ENCODE results near the gene CTDSP1. TPM values are rescaled to one million over a fixed set of nuclear protein-coding genes. Genes with fewer than 3 reads are reported as not detected.

The CTDSP1 gene
- total RNA-seq, 6 experiments from 2014 or later = 55.1 to 95.9 (median 75.6) TPM

- no peak overlapping the region for H3K4me3 ChIP-seq
- 100% methylated on average over 3 of the region's 6 CpGs for WGBS (ENCODE audit: insufficient coverage, low coverage, low lambda C conversion rate, missing lambda C conversion rate)
- H3K27ac ChIP-seq = peak overlapping the region in 1 of 3 donors; percentile 26
Observed at GRCh38 chr2:218382785-218383184, 16.9 kb upstream of the CTDSP1 start.

DNA sequence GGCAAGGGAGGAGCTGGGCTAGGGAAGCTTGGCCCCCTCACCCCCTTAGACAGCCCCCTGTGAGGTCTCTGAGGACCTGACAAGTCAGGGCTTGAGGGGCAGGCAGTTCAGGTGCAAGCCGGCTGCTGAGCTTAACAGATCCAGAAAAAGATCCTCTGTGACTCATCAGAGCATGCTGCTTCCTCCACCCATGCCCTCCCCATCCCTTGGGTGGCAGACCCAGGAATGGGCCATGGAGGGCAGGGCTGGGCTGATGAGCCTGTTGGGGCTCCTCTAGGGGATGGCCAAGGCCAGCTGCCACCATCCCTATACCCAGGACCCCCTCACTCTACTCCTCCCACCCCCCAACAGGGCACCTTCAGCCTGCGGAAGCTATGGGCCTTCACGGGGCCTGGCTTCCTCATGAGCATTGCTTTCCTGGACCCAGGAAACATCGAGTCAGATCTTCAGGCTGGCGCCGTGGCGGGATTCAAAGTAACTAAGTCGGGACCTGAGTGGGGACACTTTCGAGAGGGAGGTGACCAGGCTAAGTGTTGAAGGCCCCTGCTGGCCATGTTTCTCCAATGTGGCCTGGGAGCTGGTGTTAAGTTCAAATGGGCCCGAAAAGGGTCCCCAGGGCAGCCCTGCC lies 15.7 kb upstream of the CTDSP1 start:
- no peak overlapping the region for H3K4me3 ChIP-seq
- ATAC-seq (peak in 1 of 4 donors; percentile 6), DNase-seq (no peak)

More at GRCh38 chr2:218382785-218383184, 16.9 kb upstream of the CTDSP1 start:
- Histone ChIP-seq H3K36me3 (no peaks in the 10 kb centered on the region), H3K27me3 (no peaks in the 10 kb centered on the region), H3K9me3 (no peaks in the 10 kb centered on the region), H3K4me1 (no peaks in the 10 kb centered on the region)
- intact Hi-C loops (cut with DNase I) = loop anchor here in 1 of 2 donors (10.0 kb wide), 1 partner anchor 198 kb away; no protein-coding TSS in a partner anchor
- no peak for TF ChIP-seq POLR2A (IDR thresholded peaks at IDR 0.05)
- TF ChIP-seq, protein P1, sequence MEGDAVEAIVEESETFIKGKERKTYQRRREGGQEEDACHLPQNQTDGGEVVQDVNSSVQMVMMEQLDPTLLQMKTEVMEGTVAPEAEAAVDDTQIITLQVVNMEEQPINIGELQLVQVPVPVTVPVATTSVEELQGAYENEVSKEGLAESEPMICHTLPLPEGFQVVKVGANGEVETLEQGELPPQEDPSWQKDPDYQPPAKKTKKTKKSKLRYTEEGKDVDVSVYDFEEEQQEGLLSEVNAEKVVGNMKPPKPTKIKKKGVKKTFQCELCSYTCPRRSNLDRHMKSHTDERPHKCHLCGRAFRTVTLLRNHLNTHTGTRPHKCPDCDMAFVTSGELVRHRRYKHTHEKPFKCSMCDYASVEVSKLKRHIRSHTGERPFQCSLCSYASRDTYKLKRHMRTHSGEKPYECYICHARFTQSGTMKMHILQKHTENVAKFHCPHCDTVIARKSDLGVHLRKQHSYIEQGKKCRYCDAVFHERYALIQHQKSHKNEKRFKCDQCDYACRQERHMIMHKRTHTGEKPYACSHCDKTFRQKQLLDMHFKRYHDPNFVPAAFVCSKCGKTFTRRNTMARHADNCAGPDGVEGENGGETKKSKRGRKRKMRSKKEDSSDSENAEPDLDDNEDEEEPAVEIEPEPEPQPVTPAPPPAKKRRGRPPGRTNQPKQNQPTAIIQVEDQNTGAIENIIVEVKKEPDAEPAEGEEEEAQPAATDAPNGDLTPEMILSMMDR (IDR thresholded peaks at IDR 0.05) = no peak
- DNase-seq = peak in 1 of 3 donors; percentile 47
- no peak for ATAC-seq

GRCh38 chr2:218384975-218385374 lies 14.7 kb upstream of the CTDSP1 start:
- WGBS (ENCODE audit: insufficient coverage, low coverage, low lambda C conversion rate, missing lambda C conversion rate) = no CpG with 5 or more reads among the region's 9 CpGs
- no peak for DNase-seq
- Histone ChIP-seq H3K27me3 (no peaks in the 10 kb centered on the region), H3K4me3 (no peak overlapping the region), H3K27ac (no peak overlapping the region), H3K9me3 (no peaks in the 10 kb centered on the region), H3K4me1 (no peaks in the 10 kb centered on the region), H3K36me3 (no peaks in the 10 kb centered on the region)
- intact Hi-C loops (cut with DNase I) = loop anchor here in 1 of 2 donors (10.0 kb wide), 1 partner anchor 200 kb away; no protein-coding TSS in a partner anchor
- TF ChIP-seq POLR2A (IDR thresholded peaks at IDR 0.05) = no peak
- TF ChIP-seq, protein P1 (IDR thresholded peaks at IDR 0.05) = no peak
- ATAC-seq = no peak

More for the DNA sequence above, 15.7 kb upstream of the CTDSP1 start:
- Histone ChIP-seq H3K4me1 (no peaks in the 10 kb centered on the region), H3K27me3 (no peaks in the 10 kb centered on the region), H3K9me3 (no peaks in the 10 kb centered on the region), H3K36me3 (no peaks in the 10 kb centered on the region), H3K27ac (no peak overlapping the region)
- WGBS (ENCODE audit: insufficient coverage, low coverage, low lambda C conversion rate, missing lambda C conversion rate) = 86% methylated on average over 1 of the region's 10 CpGs
- TF ChIP-seq POLR2A (IDR thresholded peaks at IDR 0.05) = peak; percentile 11
- TF ChIP-seq, protein P1 (IDR thresholded peaks at IDR 0.05) = no peak
- intact Hi-C loops (cut with DNase I) = loop anchor here in 1 of 2 donors (10.0 kb wide), 1 partner anchor 199 kb away; no protein-coding TSS in a partner anchor

DNA sequence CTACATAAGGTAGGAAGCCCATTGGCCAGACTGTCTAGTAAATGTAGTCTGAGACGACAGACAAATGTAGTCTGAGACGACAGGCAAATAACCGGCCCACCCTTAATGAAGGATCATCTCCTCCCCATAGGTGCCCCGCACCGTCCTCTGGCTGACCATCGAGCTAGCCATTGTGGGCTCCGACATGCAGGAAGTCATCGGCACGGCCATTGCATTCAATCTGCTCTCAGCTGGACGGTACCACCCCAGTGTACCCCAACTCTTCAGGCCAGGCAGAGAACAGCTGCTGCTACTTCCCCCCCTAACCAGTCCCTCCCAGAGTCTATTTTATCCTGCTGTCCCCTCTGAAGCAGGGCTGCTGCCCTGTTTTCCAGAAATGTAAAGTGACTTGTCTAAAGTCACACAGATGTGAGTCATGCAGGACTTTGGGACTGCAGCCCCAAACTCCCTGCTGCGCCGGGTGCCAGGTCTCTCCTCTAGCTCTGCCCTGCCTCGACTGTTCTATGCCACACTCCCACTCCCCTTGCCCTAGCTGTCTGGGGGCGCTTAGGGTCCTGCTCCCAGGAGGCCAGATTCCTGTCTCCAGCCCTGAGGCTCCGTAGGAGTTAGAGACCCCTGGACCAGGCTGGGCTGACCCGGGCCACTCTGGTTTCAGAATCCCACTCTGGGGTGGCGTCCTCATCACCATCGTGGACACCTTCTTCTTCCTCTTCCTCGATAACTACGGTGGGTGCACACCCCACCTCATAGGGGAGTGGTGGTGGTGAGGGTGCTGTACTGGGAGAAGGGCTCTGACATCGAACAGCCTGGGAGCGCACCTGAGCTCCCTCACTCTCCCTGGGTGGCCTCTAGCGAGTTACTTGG lies 12.9 kb upstream of the CTDSP1 start:
- DNase-seq = no peak
- H3K27ac ChIP-seq = peak overlapping the region in 1 of 3 donors; percentile 13
- 61% methylated on average over 7 of the region's 23 CpGs for WGBS (ENCODE audit: insufficient coverage, low coverage, low lambda C conversion rate, missing lambda C conversion rate)
- H3K27me3 ChIP-seq = no peaks in the 10 kb centered on the region
- H3K4me3 ChIP-seq = peak overlapping the region in 1 of 3 donors; percentile 51
- no peaks in the 10 kb centered on the region for H3K4me1 ChIP-seq
- TF ChIP-seq POLR2A (IDR thresholded peaks at IDR 0.05) = no peak
- TF ChIP-seq, protein P1 (IDR thresholded peaks at IDR 0.05) = no peak
- ATAC-seq = peak in 2 of 4 donors; percentile 2 to 18
- H3K36me3 ChIP-seq = no peaks in the 10 kb centered on the region
- intact Hi-C loops (cut with DNase I) = loop anchor here in 1 of 2 donors (10.0 kb wide), 1 partner anchor 202 kb away; no protein-coding TSS in a partner anchor
- H3K9me3 ChIP-seq = no peaks in the 10 kb centered on the region

Measured in right lobe of liver (tissue), 6 donors.